GM18861 (cell line): ENCODE data around the gene CXorf58.
A peak's percentile ranks its signal among the peaks of the same experiment; 100 is the strongest.
"Not testable (repeated sequence)": the region's sequence is repeated elsewhere in the genome, so short reads cannot be mapped to it uniquely, and the experiment has no call there.

ENCODE experiments used
- ATAC-seq: cut with Tn5 transposase; IDR thresholded peaks from one replicate; pipeline ENCODE4 v1.9.1; 2021; ENCODE audit not compliant: unreplicated experiment

The CXorf58 gene

DNA sequence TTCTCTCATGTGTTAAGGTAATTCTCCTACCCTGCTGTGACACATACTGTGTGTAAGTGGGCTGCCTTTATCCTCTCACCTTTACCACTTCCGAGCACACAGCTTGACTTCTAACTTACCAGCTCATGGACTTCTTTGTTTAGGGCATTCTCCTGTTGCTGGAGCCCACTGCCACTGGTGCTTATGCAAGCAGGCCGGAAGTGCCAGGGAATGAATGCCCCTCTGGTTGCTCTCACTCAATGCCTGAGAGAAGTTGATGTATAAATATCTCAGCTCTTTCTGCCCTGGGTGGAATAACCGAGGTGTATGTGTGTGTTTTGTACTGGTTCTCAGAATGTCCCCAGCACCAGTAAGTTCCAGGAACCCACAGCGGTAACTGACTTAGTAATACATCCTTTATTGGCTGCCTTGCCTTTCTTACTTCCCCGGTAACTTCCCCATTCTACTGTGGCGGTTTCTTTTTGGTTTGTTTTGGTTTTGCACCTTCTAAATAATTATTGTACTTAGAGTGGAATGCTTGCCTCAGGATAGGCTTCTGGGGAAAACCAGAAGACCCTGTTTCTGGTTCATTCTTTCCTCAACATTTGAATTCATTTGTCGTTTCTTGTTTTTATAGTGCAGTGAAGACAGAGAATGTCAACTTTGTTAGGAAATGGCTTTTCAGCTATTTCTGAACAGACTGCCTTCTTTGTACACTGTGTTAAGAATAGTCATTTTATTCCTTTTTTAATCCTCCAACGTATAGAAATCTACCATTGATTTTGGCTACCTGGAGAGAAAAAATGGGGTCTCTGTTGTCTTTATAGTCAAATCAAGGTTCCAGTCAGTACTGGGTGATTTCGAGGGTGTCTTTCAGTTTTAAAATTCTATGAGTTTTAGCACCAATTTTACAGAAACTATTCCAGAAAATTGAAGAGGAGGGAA is 45.4 kb downstream of the CXorf58 start:
- ATAC-seq, result peak; percentile 78

DNA sequence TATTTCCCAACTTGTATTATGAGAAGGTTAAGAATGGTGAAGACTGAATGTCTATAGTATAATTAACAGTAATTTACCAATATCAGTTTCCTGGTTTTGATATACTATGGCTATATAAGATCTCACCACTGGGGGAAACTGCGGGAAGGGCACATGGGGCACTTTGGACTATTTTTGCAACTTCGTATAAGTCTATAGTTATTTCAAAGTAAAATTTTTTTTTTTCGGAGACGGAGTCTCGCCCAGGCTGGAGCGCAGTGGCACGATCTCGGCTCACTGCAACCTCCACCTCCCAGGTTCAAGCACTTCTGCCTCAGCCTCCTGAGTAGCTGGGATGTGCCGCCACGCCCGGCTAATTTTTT is 46.1 kb downstream of the CXorf58 start:
- ATAC-seq, result no peak

DNA sequence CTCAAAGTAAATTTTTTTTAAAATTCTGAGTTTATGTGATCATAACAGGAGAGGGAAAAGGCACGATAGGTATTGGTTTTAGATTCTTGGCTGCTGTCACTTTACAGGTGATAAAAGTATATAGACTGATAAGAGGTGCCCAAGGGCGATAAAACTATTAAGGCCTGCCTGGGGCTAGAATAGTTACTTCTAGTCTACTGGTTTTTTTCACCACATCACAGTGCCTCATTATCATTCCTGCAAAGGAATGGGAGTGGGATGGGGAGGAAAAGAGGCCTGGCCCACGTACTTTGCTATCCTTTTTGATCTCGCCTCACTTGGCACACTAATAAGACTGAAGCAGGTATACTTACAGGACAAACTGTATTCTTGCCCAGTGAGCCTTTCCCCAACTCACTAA is 46.6 kb downstream of the CXorf58 start:
- no peak for ATAC-seq

DNA sequence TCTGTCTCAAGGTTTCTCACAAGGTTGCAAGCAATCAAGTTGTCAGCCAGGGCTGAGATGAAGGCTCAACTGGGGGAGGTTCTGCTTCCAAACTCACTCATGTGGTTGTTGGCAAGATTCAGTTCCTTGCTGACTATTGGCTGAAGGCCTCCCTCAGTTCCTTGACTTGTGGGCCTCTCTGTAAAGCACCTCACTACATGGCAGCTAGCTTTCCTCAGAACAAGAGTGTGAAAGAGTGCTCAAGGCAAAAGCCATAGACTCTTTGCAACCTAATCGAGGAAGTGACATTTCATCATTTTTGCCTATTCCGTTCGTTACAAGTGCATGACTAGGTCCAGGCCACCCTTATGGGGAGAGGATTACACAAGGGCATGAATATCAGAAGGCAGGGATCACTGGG is 52.0 kb downstream of the CXorf58 start:
- no peak for ATAC-seq

DNA sequence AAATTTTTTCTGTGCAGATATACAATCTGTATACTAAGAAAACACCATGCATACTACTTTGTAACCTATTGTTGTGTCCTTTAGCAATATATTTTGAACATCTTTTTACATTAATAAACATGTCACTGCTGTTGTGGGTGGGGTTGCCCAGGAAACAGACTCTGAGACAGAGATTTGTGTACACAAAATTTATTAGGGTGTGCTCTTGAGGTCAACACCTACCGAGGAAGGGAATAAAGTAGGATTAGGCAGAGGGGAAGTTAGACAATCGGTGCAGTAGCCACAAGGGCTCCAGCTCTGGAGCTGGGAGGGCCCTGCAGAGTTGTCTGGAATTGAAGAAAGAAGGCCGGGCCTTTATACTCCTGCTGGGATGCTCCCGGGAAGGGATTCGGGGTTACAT is 56.4 kb downstream of the CXorf58 start:
- no peak for ATAC-seq

DNA sequence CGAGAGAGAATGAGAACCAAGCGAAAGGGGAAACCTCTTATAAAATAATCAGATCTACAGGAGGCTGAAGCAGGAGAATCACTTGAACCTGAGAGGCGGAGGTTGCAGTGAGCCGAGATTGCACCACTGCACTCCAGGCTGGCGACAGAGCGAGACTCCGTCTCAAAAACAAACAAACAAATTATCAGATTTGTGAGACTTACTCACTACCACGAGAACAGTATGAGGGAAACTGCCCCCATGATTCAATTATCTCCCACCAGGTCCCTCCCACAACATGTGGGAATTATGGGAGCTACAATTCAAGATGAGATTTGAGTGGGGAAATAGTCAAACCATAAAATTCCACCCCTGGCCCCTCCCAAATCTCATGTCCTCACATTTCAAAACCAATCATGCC is 57.8 kb downstream of the CXorf58 start:
- not testable (repeated sequence) for ATAC-seq

DNA sequence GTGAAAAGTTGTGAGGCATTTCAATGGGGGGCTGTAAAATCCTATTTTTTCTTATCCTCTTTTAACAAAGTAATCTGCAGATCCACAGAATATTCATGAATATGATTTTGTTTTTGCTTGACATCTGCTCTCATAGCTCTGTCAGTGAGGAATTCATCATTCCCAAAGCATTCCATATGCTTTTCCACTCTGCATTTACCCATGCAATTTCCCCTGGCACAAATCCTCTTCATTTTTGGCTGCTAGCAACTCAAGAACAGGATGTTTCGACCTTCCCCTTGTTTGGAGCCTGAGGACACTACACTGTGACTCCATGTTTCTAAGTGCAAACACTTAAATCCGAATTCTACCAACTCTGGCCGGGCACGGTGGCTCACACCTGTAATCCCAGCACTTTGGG is 70.7 kb downstream of the CXorf58 start:
- ATAC-seq, result no peak

DNA sequence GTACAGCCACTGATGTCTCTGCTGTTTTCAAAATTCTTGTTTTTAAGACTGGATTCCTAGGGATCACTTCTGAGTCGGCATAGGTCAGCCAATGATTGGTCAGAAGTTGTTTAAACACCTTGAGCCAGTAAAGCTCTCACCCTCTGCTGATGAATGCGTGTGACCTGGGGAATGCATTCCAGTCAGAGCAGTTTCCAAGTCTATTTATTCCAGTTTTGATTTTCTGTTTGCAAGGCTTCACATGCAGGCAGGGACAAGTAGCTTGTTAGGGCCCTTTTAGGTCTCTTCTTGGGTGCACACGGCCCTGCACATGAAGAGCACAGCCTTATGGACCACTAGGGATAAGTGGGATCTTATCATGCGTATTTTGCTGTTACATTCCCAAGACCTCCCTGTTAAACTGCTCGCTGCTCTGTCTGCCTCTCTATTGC is 72.2 kb downstream of the CXorf58 start:
- ATAC-seq, result no peak

DNA sequence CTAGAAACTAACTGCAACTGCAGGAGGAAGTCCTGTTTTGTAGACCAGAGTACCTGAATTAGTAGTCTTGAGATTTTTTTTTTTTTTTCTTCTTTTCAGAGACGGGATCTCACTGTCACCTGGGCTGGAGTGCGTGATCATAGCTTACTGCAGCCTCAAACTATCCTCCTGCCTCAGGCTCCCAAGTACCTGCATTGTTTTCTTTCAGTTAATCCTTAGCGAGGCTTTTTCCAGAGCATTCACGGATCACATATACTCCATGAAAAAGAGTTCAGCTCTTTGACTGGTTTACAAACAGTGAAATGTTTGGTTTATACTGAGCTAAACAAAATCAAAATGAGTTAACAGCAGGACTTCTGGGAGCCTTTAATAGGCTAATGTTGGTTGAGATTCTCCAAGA is 73.4 kb downstream of the CXorf58 start:
- no peak for ATAC-seq

DNA sequence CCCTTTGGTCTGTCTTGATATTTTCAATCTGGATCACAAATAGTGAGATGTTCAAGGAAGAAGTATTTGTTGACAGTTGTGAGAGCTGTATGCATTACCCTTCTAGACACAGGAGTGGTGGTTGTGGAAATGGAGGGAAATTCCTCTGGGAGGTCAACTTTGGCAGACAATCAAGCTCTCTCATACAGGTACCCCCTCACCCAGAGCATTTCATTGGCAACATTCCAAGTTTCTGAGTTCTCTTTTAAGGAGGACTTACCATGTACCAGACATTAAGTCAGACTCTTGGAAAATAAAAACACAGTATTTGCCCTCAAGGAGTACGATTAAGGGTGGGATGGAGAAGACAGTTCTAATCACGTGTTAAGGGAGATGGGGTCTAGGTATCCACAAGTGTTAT is 73.9 kb downstream of the CXorf58 start:
- ATAC-seq, result no peak

DNA sequence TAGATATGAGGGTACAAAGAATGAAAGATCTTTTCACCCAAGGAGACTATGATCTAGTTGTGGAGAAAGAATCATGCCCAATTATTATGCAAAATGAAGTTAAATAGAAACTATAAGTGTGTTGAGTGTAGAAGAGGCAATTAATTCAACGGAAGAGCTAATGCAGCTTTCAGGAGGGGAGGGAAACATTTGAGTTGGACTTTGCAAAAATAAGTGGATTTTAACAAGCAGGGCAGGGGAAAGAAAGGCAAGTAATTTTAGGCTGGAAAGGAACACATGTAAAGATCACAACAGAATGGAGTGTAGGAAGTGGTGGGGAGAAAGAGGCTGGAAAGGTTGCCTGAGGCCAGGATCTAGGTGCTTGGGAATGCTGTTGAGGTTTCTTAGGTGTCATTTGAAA is 75.1 kb downstream of the CXorf58 start:
- no peak for ATAC-seq
